HG03442 (cell line): Measurements from ENCODE around the gene TNFRSF1A.

Experiments
- ATAC-seq: cut with Tn5 transposase; IDR thresholded peaks from one replicate; pipeline ENCODE4 v1.9.1; 2021; ENCODE audit warnings: mild to moderate bottlenecking, moderate library complexity; ENCODE audit not compliant: unreplicated experiment

The TNFRSF1A gene

DNA sequence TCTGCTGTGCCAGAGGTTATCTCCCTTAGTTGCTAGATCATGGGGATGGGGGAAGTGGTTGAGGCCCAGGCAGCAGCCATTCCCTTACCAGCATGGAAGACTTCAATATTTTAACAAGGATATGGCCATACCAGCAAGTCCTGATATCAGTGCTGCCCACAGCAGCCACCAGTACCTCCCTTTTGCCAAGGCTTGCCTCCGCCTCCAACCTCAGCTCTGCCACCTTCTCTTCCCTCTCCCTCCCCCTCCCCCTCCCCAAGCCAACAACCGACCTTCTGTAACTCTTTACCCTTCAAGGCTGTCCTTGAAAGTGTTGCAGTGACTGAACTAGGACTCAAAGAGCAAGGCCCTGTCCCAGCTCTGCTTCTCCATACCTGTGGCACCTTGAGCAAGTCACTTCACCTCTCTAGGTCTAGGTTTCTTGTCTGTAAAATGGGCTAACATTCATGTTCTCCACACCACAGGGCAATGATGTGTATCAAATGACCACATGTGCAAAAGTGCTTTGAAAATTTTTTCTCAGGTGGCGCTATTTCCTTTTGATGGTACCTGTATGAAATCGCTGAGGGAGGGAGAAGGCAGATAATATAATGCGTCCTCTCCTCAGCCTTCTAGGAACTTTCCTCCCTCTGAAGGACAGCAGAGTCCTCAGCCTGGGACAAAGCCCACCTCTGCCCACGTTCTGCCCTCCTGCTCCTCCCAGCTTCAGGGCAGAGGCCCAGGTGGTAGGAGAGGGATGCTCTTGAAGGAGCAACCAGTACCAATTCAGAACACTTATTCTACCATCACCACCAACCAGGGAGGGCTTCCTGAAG is 16.7 kb downstream of the TNFRSF1A start:
- ATAC-seq: no peak

DNA sequence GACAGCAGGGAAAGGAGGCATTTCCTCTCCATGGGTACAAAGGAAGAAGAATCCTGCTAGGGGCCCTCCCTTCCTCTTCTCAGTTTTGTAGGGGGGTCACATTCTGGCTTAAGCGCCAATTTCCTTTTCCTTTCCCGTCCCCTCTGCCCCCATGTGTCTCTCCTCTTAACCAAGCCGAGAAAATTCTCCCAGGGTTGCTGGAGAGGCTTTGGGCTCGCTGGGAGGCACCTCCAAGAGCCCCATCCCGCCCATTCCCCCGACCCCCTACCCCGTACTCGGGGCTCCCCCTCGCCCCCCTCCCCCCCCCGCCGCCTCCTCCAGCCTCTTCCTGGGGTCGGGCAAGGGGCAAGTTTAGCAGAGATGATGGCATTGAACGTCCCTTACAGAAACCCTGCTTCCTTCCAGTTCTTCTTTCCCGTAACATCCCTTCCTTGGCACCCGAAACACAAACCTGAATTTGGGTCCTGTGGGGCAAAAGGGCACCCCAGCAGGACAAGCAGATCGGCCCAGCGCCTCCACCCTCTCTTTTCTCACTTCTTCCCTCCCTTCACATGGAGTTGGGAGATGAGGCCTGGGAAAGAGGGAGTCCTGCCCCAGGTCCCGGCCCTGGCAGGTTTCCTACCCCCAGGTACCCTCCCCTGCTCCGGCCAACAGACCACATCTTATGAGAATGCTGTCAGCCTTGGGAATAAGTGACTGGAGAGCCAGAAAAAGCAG is 17.7 kb downstream of the TNFRSF1A start:
- ATAC-seq: no peak

DNA sequence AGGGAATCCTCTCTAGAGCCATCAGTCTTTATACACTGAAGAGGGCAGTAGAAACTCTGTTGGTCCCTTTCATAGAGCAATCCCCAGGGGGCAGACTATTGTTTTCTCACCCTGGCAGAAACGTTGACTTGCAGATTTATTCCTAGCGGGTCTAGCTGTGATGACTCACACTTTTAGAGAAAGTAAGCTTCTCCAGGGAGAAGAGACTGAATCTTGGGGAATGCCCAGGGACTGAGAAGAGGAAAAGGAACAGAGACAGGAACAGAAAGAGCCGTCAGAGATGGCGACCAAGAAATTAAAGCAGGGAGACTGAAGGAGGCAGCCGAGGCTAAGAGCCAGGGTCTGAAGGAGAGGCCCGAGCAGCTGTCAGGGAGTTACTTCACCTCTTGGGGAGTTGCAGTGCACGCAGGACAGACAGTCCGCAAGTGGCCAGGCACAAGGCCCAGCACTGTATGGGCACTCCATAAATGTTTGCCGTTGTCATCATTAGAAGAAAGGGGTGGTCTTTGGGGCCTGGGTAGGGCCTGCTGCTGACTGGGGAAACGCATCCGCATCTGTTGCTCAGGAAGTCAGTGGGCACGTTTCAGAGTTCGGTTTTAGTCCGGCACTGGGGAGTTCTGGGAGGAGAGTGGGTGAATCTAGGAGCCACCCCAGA is 18.4 kb downstream of the TNFRSF1A start:
- ATAC-seq: peak; percentile 52

DNA sequence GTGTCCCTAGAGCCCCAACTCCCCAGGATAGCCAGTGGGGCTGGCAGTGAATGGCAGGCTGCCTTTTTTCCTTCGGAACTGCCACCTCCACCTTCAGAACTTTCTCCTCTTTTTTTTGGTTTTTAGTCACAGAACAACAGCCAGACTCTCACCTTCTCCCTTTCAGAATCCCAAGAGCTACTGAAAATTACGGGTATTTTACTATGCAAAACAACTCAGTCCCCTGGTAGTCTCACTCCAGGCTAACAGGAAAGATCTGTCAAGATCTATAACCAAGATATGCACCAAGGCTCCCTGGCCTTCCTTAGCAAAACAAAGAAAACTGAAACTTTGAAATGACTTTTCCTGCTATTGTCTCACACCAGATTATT is 18.9 kb downstream of the TNFRSF1A start:
- peak; percentile 27 for ATAC-seq

DNA sequence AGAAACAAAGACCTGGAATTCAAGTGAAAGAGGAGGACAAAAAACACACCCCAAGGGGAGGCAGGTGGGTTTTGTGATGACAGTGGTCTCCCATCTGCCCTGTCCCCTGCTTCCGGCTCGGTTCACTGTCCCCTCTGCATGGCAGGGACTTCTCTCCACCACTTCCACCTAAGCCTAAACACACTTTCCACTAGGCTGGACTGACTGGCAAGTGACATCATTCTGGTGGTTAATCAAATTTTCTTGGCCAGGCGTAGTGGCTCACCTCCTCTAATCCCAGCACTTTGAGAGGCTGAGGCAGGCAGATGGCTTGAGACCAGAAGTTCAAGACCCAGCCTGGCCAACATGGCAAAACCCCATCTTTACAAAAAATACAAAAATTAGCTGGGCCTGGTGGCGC is 19.5 kb downstream of the TNFRSF1A start:
- no peak for ATAC-seq

DNA sequence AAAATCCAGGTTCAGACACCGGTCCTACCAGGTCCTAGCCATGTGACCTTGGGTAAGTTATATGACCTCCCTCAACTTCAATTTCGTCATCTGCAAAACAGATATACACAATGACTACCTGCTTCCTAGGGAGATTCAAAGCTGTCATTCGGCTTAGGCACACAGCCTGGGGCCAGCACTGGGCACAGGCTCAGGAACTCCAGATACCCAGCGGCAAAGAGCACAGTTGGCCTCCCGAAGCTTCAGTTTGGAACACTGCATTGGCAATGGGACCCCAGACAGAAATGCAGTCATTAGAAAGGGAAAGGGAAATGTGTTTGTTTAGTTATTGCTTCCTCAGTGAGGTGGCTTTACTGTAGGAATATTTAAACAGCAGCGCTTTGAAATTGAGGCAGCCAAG is 20.0 kb downstream of the TNFRSF1A start:
- no peak for ATAC-seq

DNA sequence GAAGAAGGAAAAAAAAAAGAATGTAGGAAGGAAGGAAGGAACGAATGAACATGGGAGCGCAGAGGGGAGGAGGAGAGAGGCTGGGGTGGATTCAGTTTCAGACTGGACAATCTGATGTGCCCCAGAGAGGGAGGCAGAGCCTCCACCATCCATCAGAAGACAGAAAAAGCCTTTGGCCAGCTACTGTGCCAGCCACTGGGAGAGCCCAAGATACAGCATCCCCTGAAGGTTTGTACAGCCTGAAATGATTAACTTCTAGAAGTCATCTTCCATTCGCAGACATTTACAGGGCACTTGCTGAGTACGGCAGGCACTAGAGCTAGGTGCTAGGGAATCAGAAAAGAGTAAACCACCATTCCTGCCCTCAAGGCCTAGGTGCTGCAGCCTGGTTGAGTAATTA is 22.4 kb downstream of the TNFRSF1A start:
- ATAC-seq: no peak

DNA sequence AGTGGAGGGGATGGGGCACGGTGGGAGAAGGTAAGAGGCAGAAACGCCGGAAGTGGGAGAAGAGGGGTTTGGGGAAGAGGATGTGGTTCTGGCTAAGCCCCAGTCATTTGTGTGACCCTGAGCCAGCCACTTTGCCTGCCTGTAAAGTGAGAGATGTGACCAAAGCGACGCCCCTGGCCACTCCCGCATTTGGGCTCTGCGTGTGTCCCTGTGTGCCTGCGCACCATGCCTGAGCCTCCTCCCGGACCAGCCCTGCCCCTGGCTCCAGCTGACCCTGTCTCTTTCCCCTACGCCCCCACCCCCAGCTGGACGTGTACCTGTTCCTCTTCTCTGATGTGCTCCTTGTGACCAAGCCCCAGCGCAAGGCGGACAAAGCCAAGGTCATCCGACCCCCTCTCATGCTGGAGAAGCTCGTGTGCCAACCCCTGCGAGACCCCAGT is 23.4 kb downstream of the TNFRSF1A start:
- no peak for ATAC-seq

DNA sequence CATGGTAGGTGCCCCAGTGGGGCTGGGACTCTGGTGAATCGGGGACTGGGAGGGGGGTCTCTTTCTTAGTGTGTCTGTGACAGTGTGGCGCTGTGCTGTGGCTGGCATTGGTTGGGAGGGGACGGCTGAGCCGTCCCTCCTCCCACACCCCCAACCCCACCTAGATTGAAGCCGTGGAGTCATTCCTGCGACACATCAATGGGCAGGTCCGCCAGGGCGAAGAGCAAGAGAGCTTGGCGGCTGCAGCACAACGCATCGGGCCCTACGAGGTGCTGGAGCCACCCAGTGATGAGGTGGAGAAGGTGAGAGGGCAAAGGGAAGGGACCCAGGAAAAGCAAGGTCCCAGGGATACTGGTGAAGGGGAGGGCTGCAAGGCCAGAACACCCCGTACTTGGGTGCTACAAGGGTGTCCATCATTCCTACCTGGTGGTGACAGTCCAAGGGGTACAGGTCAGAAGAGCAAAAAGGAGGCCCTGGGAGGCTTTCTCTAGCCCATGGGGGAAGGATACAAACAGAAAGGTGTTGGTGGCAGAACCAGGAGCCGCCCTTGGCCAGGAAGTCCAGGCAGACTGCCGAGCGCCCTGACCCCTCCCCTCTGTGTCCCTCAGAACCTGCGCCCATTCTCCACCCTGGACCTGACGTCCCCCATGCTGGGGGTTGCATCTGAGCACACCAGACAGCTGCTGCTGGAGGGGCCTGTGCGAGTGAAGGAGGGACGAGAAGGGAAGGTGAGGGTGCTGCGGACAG is 24.0 kb downstream of the TNFRSF1A start:
- no peak for ATAC-seq

DNA sequence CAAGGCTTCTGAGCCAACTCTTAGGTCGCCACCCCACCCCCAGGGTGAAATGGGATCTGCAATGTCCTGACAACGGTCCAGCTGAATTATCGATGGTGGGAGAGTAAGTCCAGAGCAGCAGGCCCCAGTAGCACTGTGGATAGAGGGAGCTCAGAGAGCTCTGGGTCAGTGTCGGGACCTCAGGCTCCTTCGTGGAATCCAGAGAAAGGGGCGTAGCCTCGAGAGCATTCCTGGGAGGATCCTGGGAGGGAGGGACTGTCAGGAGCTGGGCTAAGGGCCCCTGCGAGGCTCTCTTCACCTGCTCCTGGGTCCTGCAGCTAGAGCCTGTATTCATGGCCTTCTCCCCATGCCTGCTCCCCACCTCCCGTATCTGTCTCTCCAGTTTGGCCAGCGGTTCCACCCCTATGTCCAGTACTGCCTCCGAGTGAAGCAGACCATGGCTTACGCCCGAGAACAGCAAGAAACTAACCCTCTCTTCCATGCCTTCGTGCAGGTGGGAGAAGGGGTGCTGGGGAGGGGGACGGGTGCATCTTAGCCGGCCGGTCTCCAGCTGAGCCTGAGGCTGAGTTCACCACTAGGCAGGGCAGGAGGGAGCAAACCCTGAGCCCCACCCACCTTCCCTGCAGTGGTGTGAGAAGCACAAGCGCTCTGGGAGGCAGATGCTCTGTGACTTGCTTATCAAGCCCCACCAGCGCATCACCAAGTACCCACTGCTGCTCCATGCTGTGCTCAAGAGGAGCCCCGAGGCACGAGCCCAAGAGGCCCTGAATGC is 24.8 kb downstream of the TNFRSF1A start:
- ATAC-seq: no peak

DNA sequence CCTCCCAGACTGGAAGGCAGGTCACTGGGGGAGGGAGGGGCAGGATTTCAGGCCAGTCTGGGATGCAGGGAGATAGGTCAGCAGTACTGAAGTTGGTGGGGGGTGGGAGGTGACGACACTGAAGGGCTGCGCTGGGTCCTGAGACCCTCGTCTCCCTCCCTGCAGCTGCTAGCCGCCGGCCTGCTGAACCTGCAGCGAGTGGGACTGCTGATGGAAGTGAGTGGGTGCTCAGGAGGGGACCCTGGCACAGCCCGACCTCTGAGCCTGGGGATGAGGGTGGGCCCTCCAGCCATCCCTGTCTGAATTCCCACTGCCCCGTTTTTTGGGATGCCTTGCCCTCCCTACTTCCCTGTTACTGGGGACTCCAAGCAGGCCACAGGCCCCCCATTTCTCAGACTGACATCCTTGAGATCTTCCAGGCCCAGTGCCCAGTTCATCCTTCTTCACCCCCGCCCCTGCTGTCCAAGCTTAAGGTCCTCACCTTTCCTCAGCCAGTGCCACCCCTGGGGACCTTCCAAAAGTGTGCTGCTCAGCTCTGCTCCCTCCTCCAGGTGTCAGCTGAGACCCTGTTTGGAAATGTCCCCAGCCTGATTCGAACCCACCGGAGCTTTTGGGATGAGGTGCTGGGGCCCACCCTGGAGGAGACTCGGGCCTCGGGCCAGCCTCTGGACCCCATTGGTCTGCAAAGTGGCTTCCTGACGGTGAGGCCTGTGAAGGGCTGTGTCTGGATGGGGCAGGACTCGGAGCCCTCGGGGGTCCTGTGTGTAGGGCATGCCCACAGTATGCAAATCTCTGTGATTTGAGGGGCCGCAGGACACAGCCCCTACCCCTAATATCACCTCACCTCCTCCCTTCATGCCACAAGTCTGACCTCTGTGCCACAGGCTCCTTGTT is 25.9 kb downstream of the TNFRSF1A start:
- ATAC-seq: no peak

DNA sequence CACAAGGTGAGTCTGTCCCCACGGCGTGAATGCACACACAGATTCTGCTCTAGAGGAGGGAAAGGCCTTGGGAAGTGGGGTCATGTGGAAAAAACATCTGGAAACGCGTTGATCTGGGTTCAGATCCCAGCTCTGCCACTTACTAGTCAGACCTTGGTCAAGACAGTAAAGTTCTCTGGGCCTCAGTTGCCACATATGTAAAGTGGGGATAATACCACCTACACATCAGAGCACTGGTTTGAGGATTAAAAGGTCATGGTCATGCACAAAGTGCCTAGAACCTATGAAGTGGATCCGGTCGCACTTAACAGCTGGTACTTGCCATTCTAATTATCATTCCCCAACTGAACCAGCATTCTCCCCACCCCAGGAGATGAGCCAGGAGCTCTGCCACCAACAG is 26.7 kb downstream of the TNFRSF1A start:
- ATAC-seq: no peak

DNA sequence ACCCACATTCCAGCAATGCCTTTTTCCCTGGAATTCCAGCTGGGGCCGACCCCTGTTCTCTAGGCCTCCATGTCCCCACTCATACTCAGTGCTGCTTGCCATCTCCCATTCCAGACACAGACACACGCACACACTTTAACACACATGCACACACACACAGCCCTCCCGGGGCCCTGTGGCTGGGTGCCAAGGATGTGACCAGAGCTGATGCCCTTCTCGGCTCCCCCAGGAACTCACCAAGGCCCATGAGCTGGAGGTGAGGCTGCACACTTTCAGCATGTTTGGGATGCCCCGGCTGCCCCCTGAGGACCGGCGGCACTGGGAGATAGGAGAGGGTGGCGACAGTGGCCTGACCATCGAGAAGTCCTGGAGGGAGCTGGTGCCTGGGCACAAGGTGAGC is 27.1 kb downstream of the TNFRSF1A start:
- ATAC-seq: no peak

DNA sequence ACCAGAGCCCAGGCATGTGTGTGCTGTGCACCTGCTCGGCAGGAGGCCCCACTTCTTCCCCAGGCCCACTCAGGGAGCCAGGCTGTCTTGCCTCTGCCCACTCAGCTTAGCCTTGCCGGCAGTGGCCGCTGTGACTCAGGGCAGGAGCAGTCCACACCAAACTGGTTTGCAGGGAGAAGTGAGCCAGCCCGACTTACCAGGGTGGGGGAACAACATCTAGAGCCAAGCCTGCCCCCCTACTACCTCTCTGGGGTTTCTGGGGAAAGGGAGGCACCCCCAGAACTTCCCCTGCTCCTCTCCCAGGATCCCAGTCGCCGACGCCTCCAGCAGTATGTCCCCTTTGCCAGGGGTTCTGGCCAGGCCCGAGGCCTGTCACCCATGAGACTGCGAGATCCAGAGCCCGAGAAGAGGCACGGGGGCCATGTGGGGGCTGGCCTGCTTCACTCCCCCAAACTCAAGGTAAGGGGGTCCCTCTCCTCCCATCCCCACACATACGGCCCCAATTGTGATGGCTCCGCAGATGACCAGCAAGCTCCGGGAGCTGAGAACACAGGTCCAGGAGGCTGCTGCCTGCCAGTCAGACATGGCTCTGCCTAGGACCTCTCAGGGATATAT is 28.4 kb downstream of the TNFRSF1A start:
- no peak for ATAC-seq

DNA sequence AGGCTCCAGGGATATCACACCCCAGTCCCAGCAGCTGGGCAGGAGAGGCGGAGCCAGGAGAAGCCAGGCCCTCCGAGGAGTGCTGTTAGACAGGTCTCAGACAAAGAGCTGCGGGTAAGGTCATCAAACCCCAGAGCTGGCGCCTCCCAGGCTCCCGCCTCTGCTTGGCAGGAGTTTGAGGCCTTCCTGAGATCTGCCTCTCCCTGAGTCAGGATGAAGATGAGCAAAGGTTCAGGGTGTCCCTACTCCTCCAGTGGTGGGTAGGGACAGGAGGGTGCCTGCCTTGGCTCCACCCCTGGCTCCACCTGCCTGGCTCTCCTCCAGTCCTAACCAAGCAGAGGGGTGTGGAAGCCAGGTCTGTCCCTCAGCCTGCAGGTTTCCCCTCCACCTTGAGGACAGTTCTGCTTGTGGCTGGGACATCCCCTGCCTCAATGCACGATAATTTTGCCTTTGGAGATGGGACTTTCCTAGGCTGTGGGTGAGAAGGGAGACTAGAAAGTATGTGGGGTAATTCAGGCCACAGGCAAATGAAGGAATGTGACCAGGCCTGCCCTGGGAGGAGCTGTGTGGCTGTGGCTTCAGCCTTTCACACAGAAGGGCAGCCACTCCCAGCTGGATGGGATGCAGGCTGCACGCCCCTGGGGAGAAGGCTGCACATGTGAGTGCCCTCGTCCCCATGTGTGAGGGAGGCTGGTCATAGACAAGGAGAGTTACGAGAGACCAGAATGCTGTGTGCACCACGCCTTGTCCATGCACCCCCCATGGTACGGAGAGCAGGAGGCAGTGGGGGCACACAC is 29.1 kb downstream of the TNFRSF1A start:
- ATAC-seq: peak; percentile 67

DNA sequence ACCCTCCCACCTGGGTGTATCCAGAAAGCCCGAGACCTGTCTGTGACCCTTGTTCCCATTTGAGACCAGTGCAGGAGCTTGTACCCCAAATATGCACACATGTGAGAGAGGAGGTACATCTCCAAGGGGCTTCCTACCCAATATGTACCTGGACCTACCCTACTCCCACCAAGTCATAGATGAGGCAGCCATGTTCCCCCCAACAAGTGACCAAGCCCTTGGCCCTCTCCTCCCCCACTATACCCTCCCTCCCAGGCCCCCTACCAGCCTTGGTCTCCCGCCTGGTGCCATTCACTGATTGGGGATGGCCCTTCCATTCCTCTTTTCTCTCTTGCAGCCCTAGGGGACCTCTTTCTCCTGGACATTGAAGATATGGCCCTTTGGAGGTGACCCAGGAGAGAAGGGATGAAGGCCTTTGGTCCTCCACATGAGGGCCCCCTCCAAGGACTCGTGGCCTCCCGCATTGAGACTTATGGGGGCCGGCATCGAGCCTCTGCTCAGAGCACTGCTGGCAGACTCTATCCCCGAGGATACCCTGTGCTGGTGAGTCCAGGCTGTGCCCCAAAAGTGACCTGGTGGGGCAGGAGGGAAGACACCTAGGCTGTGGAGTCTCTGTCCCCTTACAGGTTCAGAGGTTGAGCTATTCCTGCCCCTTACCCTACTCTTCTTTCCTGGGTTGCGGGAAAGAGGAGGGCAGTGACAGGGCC is 29.9 kb downstream of the TNFRSF1A start:
- ATAC-seq: no peak

DNA sequence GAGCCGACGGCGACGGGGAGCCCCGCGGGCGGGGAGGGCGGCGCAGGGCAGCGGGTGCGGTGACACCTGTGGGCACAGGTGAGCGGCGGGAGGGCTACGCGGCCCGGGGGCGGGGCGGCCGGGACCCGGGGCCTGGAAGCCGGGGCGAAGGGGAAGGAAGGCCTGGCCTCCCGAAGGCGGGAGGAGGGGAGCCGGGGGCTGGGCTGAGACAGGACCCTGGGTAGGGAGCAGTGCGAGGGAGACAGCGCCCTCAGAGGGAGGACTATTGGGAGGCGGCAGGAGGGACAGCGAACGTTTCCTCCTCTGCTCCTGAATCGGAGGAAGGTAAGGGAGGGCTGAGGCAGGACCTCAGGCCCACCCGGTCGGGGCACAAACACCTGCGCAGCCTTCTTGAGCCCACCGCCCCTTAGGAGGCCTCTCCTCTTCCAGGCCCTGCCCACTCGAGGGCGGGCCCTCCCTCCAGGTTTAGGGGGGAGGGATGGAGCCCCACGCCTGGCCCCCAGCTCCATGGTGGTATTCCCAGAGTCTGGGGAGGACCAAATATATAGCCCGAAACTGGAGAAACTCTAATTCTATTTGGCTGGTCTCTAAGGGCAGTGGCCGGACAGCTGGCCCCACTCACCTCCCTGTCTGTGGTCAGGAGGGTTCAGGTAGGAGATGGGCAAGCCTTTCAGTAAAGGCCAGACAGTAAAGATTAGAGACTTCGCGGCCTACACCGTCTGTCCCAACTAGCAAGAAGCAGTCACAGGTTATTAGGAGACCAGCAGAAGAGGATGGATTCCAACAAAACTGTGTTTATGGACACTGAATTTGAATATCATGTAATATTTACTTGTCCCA is 30.9 kb downstream of the TNFRSF1A start:
- ATAC-seq: no peak
